Adipocyte (in vitro differentiated cells): ENCODE measurements around the gene IDH2.
"Not testable (repeated sequence)": the region's sequence is repeated elsewhere in the genome, so short reads cannot be mapped to it uniquely, and the experiment has no call there.

Experiments
- DNase-seq: peaks from one replicate; pipeline ENCODE4 v3.0.0-alpha.2; 2015; ENCODE audit warnings: low read depth
- H3K27me3 ChIP-seq: replicated peaks from 2 replicates; pipeline ENCODE4 v1.7.0; 2013; ENCODE audit warnings: mild to moderate bottlenecking, low read length, moderate library complexity; ENCODE audit not compliant: control insufficient read depth, insufficient read depth
- H3K36me3 ChIP-seq: 2 replicates; pipeline ENCODE4 v1.7.0; 2013; ENCODE audit warnings: low read length, mild to moderate bottlenecking, moderate library complexity; ENCODE audit not compliant: control insufficient read depth, insufficient read depth, severe bottlenecking
- H3K4me1 ChIP-seq: 2 replicates; pipeline ENCODE4 v1.7.0; 2013; ENCODE audit warnings: mild to moderate bottlenecking, low read length, moderate library complexity; ENCODE audit not compliant: control insufficient read depth, insufficient read depth
- H3K4me3 ChIP-seq: 2 replicates; pipeline ENCODE4 v1.7.0; 2013; ENCODE audit warnings: mild to moderate bottlenecking, low read length, moderate library complexity
- H3K9ac ChIP-seq: 2 replicates; pipeline ENCODE4 v1.7.0; 2013; ENCODE audit warnings: mild to moderate bottlenecking, low read length, moderate library complexity
- H3K9me3 ChIP-seq: 2 replicates; pipeline ENCODE4 v1.7.0; 2013; ENCODE audit warnings: mild to moderate bottlenecking, low read length, moderate library complexity; ENCODE audit not compliant: control insufficient read depth

Gene IDH2

GRCh38 chr15:90101969-90102890 lies at the start of gene IDH2:
Gene IDH2 (minus strand): TSS chr15:90102468. CDS start chr15:90102390, 78 bp downstream.
- DNase-seq: peak; percentile 95
- Histone ChIP-seq H3K9me3 (no peaks in the 10 kb centered on the region), H3K36me3 (no peaks in the 10 kb centered on the region), H3K27me3 (peaks cover 6% of the 10 kb centered on the region), H3K9ac (peak within 1 kb of the TSS; percentile 91), H3K4me1 (peaks cover 60% of the 10 kb centered on the region), H3K4me3 (peak within 1 kb of the TSS; percentile 82)

- H3K4me1 ChIP-seq, H3K27me3 ChIP-seq, H3K4me3 ChIP-seq, H3K9me3 ChIP-seq, H3K9ac ChIP-seq, DNase-seq, H3K36me3 ChIP-seq: not testable (repeated sequence)
Measured at GRCh38 chr15:90150551-90150950, 48.3 kb upstream of the IDH2 start.

GRCh38 chr15:90149609-90150340 lies 47.5 kb upstream of the IDH2 start:
- Histone ChIP-seq H3K9me3 (no peaks in the 10 kb centered on the region), H3K27me3 (no peaks in the 10 kb centered on the region), H3K4me1 (peaks cover 7% of the 10 kb centered on the region), H3K4me3 (no peak overlapping the region), H3K9ac (no peak overlapping the region), H3K36me3 (no peaks in the 10 kb centered on the region)
- DNase-seq: no peak

- H3K9me3 ChIP-seq, H3K4me3 ChIP-seq, DNase-seq, H3K4me1 ChIP-seq, H3K27me3 ChIP-seq, H3K9ac ChIP-seq, H3K36me3 ChIP-seq: not testable (repeated sequence)
Measured at GRCh38 chr15:90146198-90146761, 44.0 kb upstream of the IDH2 start.

- H3K4me1 ChIP-seq: peaks cover 7% of the 10 kb centered on the region
- DNase-seq: no peak
Measured at GRCh38 chr15:90145761-90146160, 43.5 kb upstream of the IDH2 start.

GRCh38 chr15:90145259-90145658 lies 43.0 kb upstream of the IDH2 start:
- Histone ChIP-seq H3K27me3 (no peaks in the 10 kb centered on the region), H3K4me1 (peaks cover 7% of the 10 kb centered on the region), H3K4me3 (no peak overlapping the region), H3K36me3 (no peaks in the 10 kb centered on the region), H3K9ac (no peak overlapping the region), H3K9me3 (no peaks in the 10 kb centered on the region)
- no peak for DNase-seq

More at GRCh38 chr15:90145761-90146160, 43.5 kb upstream of the IDH2 start:
- no peaks in the 10 kb centered on the region for H3K9me3 ChIP-seq
- no peaks in the 10 kb centered on the region for H3K36me3 ChIP-seq
- no peak overlapping the region for H3K4me3 ChIP-seq
- no peaks in the 10 kb centered on the region for H3K27me3 ChIP-seq
- no peak overlapping the region for H3K9ac ChIP-seq

- peak; percentile 18 for DNase-seq
- H3K36me3 ChIP-seq: no peaks in the 10 kb centered on the region
- H3K4me1 ChIP-seq: no peaks in the 10 kb centered on the region
- H3K4me3 ChIP-seq: no peak overlapping the region
- H3K9me3 ChIP-seq: no peaks in the 10 kb centered on the region
- H3K9ac ChIP-seq: no peak overlapping the region
- H3K27me3 ChIP-seq: peaks cover 2% of the 10 kb centered on the region
Measured at GRCh38 chr15:90143166-90143655, 40.9 kb upstream of the IDH2 start.

- no peaks in the 10 kb centered on the region for H3K9me3 ChIP-seq
- no peak overlapping the region for H3K9ac ChIP-seq
- no peak overlapping the region for H3K4me3 ChIP-seq
- no peaks in the 10 kb centered on the region for H3K36me3 ChIP-seq
- no peak for DNase-seq
- H3K27me3 ChIP-seq: peaks cover 2% of the 10 kb centered on the region
- H3K4me1 ChIP-seq: no peaks in the 10 kb centered on the region
Measured at GRCh38 chr15:90142216-90143165, 40.2 kb upstream of the IDH2 start.

- no peak overlapping the region for H3K4me3 ChIP-seq
- H3K4me1 ChIP-seq: no peaks in the 10 kb centered on the region
- H3K9ac ChIP-seq: no peak overlapping the region
- no peaks in the 10 kb centered on the region for H3K9me3 ChIP-seq
- no peaks in the 10 kb centered on the region for H3K36me3 ChIP-seq
- peak; percentile 13 for DNase-seq
- H3K27me3 ChIP-seq: peaks cover 4% of the 10 kb centered on the region
Measured at GRCh38 chr15:90141646-90142045, 39.4 kb upstream of the IDH2 start.

- DNase-seq, H3K9me3 ChIP-seq, H3K9ac ChIP-seq, H3K4me3 ChIP-seq, H3K27me3 ChIP-seq, H3K36me3 ChIP-seq, H3K4me1 ChIP-seq: not testable (repeated sequence)
Measured at GRCh38 chr15:90139549-90139948, 37.3 kb upstream of the IDH2 start.
